Stromal cell of bone marrow (primary cell): ENCODE results near the gene WDR4.
"Not testable (repeated sequence)": the region's sequence is repeated elsewhere in the genome, so short reads cannot be mapped to it uniquely, and the experiment has no call there.

Experiments used
- DNase-seq: peaks from one replicate; pipeline ENCODE4 v3.0.0-alpha.2; 2012; ENCODE audit warnings: low read depth

WDR4 gene

DNA sequence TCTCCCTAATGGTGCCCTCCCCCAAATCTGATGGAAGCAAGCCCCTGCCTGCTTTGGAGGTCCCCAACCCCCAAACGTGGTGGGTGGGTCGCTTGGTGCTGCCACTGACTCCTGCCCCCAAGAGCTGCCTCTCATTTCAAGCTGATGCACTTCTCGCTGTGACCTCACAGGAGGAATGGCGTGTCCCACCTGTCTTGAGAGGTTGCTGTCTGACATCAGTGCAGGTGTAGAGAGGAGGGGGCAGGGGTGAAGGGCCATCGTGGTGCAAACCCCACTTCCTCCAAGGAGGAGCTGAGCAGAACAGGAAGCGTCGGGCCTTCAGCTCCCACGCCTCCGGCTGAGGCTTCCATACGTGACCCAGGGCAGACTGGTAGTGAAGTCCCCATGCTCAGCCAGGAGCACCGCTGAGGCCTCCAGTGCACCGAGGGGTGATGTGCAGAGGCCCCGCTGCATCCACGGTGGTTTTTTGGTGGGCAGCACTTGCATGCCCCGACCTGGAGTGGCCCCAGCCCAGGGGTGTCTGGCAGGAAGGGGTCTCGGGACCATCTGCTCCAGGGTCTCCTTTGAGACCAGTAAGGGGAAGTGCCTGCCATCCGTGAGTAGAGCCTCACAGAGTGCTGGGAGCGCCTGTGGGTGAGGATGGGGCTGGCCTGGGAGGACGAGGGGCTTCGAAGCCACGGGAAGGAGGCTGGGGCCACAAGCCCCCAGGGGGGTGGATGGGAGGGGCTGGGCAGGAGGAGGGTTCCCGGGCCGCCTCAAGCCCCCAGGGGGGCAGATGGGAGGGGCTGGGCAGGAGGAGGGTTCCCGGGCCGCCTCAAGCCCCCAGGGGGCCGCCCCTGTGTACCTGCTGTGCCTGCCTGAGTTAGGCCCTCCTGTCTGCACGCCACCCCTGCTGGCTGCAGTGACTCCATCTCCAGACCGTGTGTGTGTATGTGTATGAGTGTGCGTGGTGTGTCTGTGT, 39.8 kb downstream of the WDR4 start:
- DNase-seq, result no peak

DNA sequence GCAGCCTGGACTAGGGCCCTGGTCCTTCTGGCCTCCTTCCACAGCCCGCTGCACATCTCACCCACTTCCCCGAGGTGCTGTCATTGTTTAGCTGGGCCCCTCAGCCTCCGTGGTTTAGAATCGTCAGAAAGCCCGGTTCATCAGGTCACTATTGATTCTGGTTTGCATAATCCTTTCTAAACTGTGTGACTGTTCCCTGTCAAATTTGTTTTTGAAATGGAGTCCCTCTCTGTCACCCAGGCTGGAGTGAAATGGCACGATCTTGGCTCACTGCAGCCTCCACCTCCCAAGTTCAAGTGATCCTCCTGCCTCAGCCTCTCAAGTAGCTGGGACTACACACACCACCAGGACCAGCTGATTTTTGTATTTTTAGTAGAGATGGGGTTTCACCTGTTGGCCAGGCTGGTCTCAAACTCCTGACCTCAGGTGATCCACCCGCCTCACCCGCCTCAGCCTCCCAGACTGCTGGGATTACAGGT, 41.1 kb downstream of the WDR4 start:
- DNase-seq, result not testable (repeated sequence)

DNA sequence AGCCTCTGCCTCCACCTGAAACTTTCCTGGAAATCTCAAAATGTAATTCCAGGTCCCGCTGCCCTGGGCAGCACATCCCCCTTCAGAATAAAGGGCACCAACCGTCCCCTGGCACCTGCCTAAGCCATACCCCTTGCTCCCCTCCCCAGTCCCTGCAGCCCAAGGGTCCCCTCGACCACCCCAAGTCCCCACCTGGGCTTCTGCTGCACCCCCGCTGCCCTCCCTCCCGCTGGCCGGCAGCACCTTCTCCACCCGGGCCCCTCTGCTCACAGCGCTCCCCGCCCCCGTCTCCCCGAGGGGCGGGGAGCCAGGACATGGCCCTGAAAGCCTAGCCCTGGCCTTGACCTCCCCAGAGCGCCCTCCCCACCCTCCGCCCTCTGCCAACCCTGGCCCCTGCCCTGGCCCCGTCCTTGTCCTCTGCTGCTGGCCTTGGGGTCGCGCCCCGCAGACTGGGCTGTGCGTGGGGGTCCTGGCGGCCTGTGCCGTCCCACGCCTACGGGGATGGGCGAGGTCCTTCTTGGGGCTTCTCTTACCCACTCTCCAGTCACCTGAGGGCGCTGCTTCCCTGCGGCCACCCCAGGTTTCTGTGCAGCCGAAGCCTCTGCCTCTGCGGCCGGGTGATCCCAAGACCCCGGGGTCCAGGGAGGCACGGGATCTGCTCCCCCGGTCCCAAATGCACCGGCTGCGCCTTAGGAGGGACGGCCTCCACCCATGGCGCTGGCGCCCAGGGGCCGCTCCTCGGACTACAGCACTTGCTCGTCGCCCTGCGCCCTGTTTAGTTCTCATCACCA, 41.7 kb downstream of the WDR4 start:
- DNase-seq, result no peak

DNA sequence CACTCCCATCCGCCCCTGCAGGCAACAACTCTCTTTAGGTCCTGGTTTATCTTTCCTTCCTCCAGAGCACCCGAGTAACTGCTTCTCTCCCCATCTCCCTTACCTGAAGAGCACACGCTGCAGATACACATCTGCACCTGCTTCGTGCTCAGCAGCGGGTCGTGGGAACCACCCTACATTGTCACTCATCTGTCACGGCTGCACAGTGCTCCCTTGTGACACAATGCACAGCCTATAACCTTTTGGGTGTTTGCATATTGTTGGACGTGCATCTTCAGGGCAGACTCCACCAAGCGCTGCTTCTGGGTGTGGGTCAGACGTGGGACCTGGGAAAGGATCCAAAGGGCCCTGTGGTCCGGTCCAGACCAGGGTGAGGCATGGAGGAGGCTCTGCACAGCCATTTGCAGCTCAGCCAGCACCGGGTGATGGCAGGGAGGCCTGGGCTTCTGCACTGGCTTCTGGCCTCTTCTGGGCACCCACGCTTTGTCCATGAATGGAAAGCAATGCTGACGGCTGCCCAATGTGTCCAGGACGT, 42.5 kb downstream of the WDR4 start:
- DNase-seq, result no peak

DNA sequence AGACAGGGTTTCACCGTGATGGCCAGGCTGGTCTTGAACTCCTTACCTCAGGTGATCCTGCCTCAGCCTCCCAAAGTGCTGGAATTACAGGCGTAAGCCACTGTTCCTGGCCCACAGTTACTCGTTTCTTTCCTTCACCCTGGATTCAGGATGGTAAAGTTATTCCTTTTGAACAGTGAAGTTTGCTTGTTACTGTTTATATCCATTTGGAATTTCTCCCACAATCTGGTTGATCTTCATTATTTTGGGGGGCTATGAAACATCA, 43.0 kb downstream of the WDR4 start:
- DNase-seq, result no peak

DNA sequence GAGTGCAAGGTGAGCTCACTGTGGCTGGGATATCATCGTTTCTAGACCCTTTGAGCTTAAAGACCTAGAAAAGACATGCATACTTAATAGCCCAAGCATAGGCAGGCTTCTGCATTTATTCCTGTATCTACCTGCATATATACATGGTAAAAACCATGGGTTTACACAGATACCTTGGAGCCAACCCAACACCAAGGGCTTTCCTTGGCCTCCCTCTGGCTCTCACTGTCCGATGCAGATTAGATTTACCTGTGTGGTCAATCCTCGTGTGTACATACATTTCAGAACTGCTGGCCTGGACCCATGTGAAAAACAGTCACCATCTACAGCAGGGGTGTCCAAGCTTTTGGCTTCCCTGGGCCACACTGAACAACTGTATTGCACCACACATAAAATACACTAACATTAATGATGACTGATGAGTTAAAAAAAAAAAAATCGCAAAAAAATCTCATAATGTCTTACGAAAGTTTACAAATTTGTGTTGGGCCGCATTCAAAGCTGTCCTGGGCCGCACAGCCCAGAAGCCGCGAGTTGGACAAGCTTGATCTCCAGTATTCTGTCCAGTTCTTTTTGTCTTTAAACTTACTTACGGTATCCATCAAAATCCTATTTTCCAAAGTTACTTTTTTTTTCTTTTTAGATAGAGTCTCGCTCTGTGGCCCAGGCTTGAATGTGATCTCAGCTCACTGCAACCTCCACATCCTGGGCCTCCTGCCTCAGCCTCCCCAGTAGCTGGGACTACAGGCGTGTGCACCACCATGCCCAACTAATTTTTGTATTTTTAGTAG, 43.5 kb downstream of the WDR4 start:
- DNase-seq, result no peak

DNA sequence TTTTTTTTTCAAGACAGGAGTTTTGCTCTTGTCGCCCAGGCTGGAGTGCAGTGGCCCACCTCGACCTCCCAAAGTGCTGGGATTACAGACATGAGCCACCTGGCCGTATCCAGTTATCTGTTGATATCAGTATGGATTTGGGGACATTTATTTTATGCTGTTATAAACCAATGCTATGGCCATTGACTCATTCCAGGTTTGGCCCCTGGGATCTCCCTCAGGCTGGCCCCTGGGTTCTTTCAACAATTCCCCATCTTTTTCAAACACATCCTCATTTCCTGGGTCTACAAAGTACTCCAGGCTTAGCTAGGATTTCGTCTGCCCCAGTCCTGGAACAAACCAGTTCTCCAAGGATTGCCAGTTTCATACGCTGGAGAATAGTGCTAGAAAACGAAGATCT, 44.1 kb downstream of the WDR4 start:
- no peak for DNase-seq

DNA sequence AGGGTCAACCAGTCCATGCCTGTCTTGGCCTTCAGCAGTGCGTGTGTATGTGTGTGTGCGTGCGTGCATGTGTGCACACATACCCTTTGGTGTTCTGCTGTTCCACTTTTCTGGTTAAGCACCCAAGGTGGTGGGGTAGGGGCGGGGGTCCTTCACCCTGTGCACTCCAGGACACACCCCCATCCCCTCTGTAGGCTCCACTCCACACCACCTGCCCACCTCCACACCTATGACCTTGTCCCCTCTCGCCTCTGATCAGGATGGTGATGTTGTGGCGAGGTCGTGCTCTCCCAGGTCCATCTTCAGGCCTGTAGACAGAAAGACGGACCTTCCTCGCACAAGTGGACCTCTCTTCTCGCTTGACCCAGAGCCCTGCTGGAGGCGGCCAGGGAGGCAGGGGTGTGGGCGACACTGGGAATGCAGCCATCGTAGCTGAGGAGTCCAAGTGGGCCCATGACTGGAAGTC, 44.6 kb downstream of the WDR4 start:
- no peak for DNase-seq

DNA sequence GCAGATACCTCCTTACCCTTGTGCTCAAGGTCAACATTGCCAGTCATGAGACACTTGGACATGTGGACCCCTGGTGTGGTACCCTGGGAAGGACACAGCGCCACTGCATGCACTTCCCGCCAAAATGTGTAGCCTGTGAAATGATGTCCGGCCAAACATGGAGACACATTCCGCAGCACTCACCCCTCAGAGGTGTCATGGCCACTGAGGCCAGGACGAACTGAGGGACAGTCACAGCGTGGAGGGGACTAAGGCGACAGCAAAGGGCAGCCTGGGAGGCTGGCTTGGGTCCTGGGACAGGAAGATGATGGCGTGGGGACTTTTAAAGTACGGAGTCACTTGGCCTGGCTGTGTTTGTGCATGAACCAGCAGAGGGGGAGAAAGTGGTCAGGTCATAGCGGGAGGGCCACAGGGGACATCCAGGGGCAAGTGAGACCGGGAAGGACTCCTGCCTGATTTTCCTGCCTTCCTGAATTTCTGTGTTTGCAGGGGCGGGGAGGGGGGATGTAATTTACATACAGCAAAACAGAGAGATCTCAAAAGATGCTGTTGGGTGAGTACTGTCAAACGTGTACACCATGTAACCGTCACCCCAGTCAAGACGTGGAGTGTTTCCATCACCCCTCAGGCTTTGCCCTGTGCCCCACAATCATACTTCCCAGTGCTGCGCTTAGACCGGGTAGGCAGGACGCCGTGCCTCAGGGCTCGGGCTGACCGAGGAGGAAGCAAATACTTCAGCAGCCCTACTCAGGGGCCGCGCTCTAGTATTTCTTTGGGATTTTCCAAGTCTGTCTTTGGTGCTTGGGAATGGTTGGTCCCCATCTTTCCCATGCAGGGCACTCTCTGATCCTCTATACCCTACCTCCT, 45.2 kb downstream of the WDR4 start:
- no peak for DNase-seq

DNA sequence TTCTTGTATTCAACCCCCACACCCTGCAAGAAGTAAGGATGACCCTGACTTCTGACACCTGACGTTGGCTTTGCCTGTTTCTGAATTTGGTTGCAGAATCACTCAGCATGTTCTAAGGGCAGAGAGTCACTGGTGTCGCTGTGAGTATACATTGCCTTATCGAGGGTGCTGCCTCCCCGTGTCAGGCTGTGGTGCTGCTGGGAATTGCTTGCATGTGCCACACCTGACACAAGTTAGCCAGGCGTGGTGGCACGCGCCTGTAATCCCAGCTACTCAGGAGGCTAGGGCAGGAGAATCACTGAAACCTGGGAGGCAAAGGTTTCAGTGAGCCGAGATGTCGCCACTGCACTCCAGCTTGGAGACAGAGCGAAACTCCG, 45.9 kb downstream of the WDR4 start:
- no peak for DNase-seq

DNA sequence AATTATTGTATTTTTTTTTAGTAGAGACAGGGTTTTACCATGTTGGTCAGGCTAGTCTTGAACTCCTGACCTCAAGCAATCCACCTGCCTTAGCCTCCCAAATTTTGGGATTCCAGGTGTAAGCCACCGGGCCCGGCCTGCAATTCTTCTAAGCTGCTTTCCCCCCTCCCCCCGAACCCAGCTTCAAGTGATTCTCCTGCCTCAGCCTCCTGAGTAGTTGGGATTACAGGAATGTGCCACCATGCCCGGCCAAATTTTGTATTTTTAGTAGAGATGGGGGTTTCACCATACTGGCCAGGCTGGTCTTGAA, 47.1 kb downstream of the WDR4 start:
- DNase-seq, result not testable (repeated sequence)

DNA sequence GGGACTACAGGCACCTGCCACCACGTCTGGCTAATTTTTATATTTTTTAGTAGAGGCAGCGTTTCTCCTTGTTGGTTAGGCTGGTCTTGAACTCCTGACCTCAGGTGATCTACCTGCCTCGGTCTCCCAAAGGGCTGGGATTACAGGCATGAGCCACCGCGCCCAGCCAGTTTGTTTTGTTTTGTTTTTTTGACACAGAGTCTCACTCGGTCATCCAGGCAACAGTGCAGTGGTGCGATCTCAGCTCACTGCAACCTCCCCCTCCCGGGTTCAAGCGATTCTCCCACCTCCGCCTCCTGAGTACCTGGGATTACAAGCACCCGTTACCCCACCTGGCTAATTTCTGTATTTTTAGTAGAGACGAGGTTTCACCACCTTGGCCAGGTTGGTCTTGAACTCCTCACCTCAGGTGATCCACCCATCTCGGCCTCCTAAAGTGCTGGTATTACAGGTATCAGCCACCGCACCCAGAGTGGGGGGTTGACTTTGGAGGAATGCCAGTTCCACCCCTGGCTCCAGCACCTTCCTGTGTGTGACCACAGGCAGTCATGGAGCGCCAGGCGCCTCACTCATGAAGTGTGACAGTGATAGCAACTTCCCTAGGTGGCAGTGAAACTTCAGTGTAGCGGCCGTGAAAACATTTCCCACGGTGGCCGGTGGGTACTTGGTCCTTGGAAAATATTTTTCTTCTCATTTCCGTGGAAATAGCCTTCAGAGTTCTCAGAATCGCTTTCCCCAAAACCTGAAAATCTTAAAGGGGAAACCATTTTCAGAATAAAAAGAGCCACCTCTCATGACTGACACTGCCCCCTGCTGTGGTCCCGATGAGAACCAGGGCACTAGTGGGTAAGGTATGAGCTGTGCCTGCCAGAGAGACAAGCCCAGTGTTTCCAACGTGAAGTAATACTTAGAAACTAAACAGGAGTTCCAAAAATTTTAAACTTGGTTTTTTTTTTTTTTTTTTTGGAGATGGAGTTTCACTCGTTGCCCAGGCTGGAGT, 48.6 kb downstream of the WDR4 start:
- no peak for DNase-seq

DNA sequence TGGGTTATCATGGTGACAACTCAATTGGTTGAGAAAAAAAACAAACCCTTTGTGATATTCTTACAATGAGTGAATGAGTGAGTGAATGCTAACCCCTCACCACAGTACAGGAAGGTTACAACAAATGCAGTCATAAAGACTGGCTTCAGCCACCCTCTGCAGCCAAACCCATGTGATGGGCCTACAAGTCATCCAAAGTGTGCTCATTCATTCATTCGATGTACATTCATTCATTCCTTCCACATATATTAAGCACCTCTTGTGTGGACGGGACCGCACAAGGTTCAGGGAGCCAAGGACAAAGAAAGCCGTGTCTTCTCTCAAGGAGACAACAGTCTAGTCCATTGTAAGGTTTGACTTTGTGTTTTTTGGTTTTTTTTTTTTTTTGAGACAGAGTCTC, 49.4 kb downstream of the WDR4 start:
- DNase-seq, result no peak

DNA sequence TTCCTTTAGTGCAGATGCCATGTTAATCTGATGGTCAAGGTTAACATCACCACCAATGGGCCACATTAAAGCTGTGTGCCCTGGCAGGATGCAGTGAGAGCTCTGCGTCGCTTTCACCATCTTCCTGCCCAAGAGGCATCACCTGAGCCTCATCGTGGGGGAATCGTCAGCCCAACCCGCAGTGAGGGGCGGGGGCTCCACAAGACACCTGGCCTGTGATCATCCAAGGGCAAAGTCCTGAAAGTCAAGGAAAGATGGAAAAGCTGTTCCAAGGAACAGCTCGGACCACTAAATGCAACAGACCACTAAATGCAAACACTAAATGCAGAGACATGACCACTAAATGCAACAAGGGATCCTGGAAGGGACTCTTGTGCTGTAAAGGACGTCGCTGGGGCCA, 49.9 kb downstream of the WDR4 start:
- no peak for DNase-seq

DNA sequence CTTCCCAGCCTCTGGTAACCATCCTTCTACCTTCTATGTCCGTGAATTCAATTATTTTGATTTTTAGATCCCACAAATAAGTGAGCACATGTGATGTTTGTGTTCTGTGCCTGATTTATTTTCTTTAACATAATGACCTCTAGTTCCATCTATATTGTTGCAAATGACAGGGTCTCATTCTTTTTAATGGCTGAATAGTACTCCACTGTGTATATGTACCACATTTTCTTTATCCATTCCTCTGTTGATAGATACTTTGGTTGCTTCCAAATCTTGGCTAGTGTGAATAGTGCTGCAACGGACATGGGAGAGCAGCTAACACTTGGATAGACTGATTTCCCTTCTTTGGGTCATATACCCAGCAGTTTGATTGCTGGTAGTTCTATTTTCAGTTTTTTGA, 51.8 kb downstream of the WDR4 start:
- DNase-seq, result no peak

DNA sequence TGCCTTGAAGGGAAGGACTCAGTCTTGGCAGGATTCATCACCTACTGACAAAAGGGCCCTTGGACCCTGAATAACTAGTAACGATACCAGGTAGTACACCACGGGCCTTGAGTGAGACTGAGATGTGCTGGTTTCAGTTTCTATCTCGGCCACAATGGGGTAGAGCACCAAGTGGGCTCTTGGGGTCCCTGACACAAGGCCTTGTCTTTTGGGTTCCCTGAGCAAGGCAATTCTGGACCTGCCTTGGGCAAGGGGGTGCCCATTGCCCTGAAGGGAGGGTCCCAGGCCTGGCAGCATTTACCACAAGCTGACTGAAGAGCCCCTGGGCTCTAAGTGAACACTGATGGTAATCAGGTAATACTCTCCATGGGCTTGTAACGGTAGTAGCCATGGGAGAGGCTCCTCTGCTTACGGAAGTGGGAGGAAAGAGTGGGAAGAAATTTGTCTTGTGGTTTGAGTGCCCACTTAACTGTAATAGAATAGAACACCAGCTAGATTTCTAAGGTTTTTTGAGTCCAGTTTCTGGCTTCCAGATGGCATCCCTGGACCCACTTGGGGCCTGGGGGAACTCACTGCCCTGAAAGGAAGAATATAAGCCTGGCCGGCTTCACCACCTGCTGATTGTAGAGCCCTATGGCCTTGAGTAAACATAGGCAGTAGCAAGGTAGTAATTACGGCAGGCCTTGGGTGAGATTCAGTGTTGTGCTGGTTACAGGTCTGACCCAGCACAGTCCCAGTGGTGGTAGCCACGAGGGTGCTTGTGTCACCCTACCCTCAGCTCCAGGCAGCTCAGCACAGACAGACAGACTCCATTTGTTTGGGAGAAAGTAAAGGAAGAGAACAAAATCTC, 58.5 kb downstream of the WDR4 start:
- DNase-seq, result no peak

DNA sequence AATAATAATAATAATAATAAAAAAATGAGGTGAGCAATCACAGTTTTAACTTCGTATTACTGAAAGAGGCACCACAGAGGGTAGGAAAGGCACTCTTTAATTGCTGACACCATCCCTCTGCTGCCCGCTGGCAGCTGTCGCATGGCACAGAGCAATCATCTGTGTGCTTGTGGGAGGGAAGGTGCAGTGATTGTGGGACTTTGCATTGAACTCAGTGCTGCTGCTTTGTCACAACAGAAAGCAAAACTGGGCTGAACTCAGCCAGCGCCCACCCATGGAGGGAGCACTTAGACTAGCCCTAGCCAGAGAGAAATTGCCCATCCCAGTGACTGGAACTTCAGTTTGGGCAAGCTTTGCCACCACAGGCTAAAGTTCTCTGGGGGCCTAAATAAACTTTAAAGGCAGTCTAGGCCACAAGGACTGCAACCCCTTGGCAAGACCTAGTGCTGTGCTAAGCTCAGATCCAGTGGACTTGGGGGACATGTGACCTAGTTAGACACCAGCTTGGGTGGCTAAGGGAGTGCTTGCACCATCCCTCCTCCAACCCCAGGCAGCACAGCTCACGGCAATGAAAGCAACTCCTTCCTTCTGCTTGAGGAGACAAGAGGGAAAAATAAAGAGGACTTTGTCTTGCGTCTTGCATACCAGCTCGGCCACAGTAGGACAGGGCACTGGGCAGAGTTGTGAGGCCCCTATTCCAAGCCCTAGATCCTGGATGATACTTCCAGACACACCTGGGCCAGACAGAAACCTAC, 59.3 kb downstream of the WDR4 start:
- no peak for DNase-seq

DNA sequence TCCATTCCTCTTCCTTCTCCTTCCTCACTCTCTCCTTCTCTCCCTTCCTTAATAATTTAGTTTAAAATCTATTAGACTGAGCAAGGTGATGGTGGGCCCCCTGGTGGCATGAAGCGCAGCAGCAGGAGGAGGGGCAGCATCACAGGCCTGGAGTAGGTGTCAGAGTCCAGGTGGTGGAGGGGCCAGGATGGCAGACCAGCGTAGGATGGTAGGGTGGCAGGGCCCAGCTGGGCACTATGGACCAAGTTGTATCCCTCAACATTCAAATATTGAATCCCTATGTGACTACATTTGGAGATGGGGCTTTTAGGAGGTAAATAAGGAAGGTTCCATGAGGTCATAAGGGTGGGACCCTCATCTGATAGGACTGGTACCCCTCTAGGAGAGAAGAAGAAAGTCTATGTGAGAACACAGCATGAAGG, 61.0 kb downstream of the WDR4 start:
- peak; percentile 20 for DNase-seq
